GM12878 (cell line): ENCODE results near the gene AFTPH. TPM values are rescaled to one million over a fixed set of nuclear protein-coding genes. Genes with fewer than 3 reads are reported as not detected.

Experiments used
- ATAC-seq: fragments of 200-7000 bp; cut with Tn5 transposase; 3 replicates; pipeline ENCODE4 v1.9.1; 2020; ENCODE audit warnings: mild to moderate bottlenecking, moderate library complexity
- BruUV-seq: library from RNA; stranded (reverse); fragments of 400-500 nt; replicated peaks from 2 replicates; lab custom pipeline; 2021; lab: Mats Ljungman, UMichigan
- CTCF ChIA-PET: fragments of 300-600 bp; sonication (Branson Sonifier 250); formaldehyde crosslinking; extraction: SDS; loops from one replicate; lab custom pipeline; 2021; ENCODE audit warnings: inconsistent platforms; lab: Yijun Ruan, JAX
- POLR2A ChIA-PET: fragments of 350-600 bp; formaldehyde crosslinking; extraction: SDS; loops from one replicate; lab custom pipeline; 2021; ENCODE audit warnings: inconsistent platforms; lab: Charles Lee
- RAD21 ChIA-PET: fragments of 300-600 bp; sonication (Branson Sonifier 250); formaldehyde crosslinking; loops from one replicate; lab custom pipeline; 2023; ENCODE audit warnings: antibody characterized with exemption; ENCODE audit not compliant: unreplicated experiment; lab: Charles Lee
- SMC1A ChIA-PET: fragments of 300-600 bp; sonication (Branson Sonifier 250); formaldehyde crosslinking; loops from one replicate; lab custom pipeline; 2023; ENCODE audit not compliant: unreplicated experiment, uncharacterized antibody; lab: Charles Lee
- DNase-seq: peaks from one replicate; pipeline ENCODE4 v3.0.0-alpha.2; 2011; ENCODE audit warnings: low read depth, low spot score
- FAIRE-seq: peaks from 3 replicates; lab custom pipeline; 2011; peaks lifted over from hg19 to GRCh38; lab: Jason Lieb, UNC
- H2AFZ ChIP-seq: 2 replicates; pipeline ENCODE4 v1.6.0; 2011; ENCODE audit warnings: low read depth, low read length, control low read depth; ENCODE audit not compliant: control insufficient read depth
- H3K27ac ChIP-seq: 2 replicates; pipeline ENCODE4 v1.5.1; 2011; ENCODE audit warnings: control low read depth; ENCODE audit not compliant: control insufficient read depth, insufficient read depth
- H3K27me3 ChIP-seq, 2 experiments: replicated peaks in 1 of 2; 2 replicates each; pipeline versions ENCODE4 v1.6.0 to v1.6.1; 2011; ENCODE audit warnings: low read length in 1 of 2; ENCODE audit not compliant: control insufficient read depth in 2 of 2, insufficient read depth in 2 of 2
- H3K36me3 ChIP-seq, 2 experiments: 2 replicates each; pipeline ENCODE4 v1.5.1; 2011; ENCODE audit warnings: low read length in 1 of 2; ENCODE audit not compliant: control insufficient read depth in 2 of 2, insufficient read depth in 2 of 2
- H3K4me1 ChIP-seq: 2 replicates; pipeline ENCODE4 v1.6.1; 2011; ENCODE audit warnings: mild to moderate bottlenecking, low read length, moderate library complexity, mixed read lengths; ENCODE audit not compliant: control insufficient read depth, insufficient read depth
- H3K4me2 ChIP-seq: 2 replicates; pipeline ENCODE4 v1.6.0; 2011; ENCODE audit warnings: control low read depth; ENCODE audit not compliant: control insufficient read depth, insufficient read depth
- H3K4me3 ChIP-seq: fragments of 200-600 bp; sonication (generic); 2 replicates; pipeline ENCODE4 v1.5.1; 2016
- H3K79me2 ChIP-seq: 2 replicates; pipeline ENCODE4 v1.6.0; 2011; ENCODE audit warnings: low read length; ENCODE audit not compliant: control insufficient read depth, insufficient read depth
- H3K9ac ChIP-seq: 2 replicates; pipeline ENCODE4 v1.8.0; 2011; ENCODE audit warnings: low read length, control low read depth, mixed read lengths; ENCODE audit not compliant: control insufficient read depth, insufficient read depth
- H3K9me3 ChIP-seq: replicated peaks from 3 replicates; pipeline ENCODE4 v1.5.1; 2011; ENCODE audit warnings: mild to moderate bottlenecking, low read length; ENCODE audit not compliant: control insufficient read depth, insufficient read depth
- H4K20me1 ChIP-seq: 2 replicates; pipeline ENCODE4 v1.6.0; 2011; ENCODE audit not compliant: control insufficient read depth, insufficient read depth
- ATF7 ChIP-seq: fragments of 450-650 bp; IDR thresholded peaks from 2 replicates; pipeline ENCODE4 v1.6.1; 2016; ENCODE audit warnings: low read depth, mild to moderate bottlenecking
- HDAC6 ChIP-seq: fragments of 200-600 bp; sonication (generic); IDR thresholded peaks from one replicate; pipeline ENCODE4 v1.8.0; 2017; ENCODE audit warnings: antibody characterized with exemption; ENCODE audit not compliant: unreplicated experiment
- JUNB ChIP-seq: IDR thresholded peaks from 2 replicates; pipeline ENCODE4 v1.6.1; 2016; ENCODE audit warnings: antibody characterized with exemption, mild to moderate bottlenecking
- MLLT1 ChIP-seq: fragments of 450-650 bp; IDR thresholded peaks from 2 replicates; pipeline ENCODE4 v1.6.1; 2016; ENCODE audit warnings: mild to moderate bottlenecking
- MTA2 ChIP-seq: fragments of 450-650 bp; IDR thresholded peaks from 2 replicates; pipeline ENCODE4 v1.6.1; 2016; ENCODE audit warnings: low read depth, mild to moderate bottlenecking, moderate library complexity
- MYC ChIP-seq: IDR thresholded peaks from 2 replicates; pipeline ENCODE4 v1.6.1; 2011; ENCODE audit warnings: mild to moderate bottlenecking, low read length, moderate library complexity, inconsistent platforms; ENCODE audit not compliant: insufficient read depth, insufficient replicate concordance, insufficient read length, severe bottlenecking
- NBN ChIP-seq: fragments of 450-650 bp; IDR thresholded peaks from 2 replicates; pipeline ENCODE4 v1.6.1; 2016
- NFYA ChIP-seq: IDR thresholded peaks from 2 replicates; pipeline ENCODE4 v1.6.1; 2011; ENCODE audit warnings: low read depth, mild to moderate bottlenecking, low read length, improper control_type of control experiment, borderline replicate concordance
- RAD51 ChIP-seq: fragments of 450-650 bp; IDR thresholded peaks from 2 replicates; pipeline ENCODE4 v1.6.1; 2016; ENCODE audit warnings: moderate library complexity, mild to moderate bottlenecking, inconsistent platforms
- RBBP5 ChIP-seq: fragments of 200-600 bp; sonication (generic); conservative IDR thresholded peaks from 2 replicates; pipeline ENCODE4 v1.6.1; 2016
- RUNX3 ChIP-seq: IDR thresholded peaks from 2 replicates; pipeline ENCODE4 v1.6.1; 2012; ENCODE audit warnings: low read length, inconsistent platforms
- SPI1 ChIP-seq: IDR thresholded peaks from 2 replicates; pipeline ENCODE4 v1.6.1; 2011; ENCODE audit warnings: low read depth, mild to moderate bottlenecking, low read length, moderate library complexity, borderline replicate concordance; ENCODE audit not compliant: insufficient read depth
- WRNIP1 ChIP-seq: IDR thresholded peaks from 2 replicates; pipeline ENCODE4 v1.6.1; 2011; ENCODE audit warnings: low read depth, low read length, improper control_type of control experiment, borderline replicate concordance
- ZNF622 ChIP-seq: fragments of 450-650 bp; IDR thresholded peaks from 2 replicates; pipeline ENCODE4 v1.6.1; 2017; ENCODE audit warnings: mild to moderate bottlenecking, inconsistent platforms
- ZNF687 ChIP-seq: fragments of 450-650 bp; IDR thresholded peaks from 2 replicates; pipeline ENCODE4 v1.6.1; 2017; ENCODE audit warnings: mild to moderate bottlenecking, moderate library complexity
- WGBS: methylation state at CpG from one replicate; pipeline ENCODE4 v1.1.6; 2016; ENCODE audit warnings: low lambda C conversion rate; ENCODE audit not compliant: insufficient replicate concordance, insufficient coverage; ENCODE audit errors: missing lambda C conversion rate; 5-methylcytosine and 5-hydroxymethylcytosine counted together
- in situ Hi-C: fragments of 300-500 bp; cut with MboI; formaldehyde crosslinking; loops from 9 replicates; pipeline ENCODE4 v1.14.3; 2018; ENCODE audit warnings: mixed read lengths
- intact Hi-C: fragments of 100-400 bp; cut with micrococcal nuclease; formaldehyde crosslinking; loops from one replicate; pipeline ENCODE4 v1.14.2; 2022; ENCODE audit not compliant: unreplicated experiment
- polyA plus RNA-seq, 11 experiments: library from polyadenylated mRNA; depleted of rRNA in 4 of 11; unstranded in 6 of 11; stranded (reverse) in 5 of 11; fragments of >200 nt; fragmentation: Nextera tagmentation in 4 of 11; fragmentation: Illumina TruSeq in 1 of 11; extraction: Ambion mirVana in 4 of 11; extraction: Trizol in 1 of 11; gene quantifications; 1 replicate in 1 of 11; 2 replicates in 10 of 11; pipeline versions ENCODE4 v1.2.1 to v1.2.3, GENCODE V29; 2011 to 2016; ENCODE audit warnings: inconsistent platforms in 2 of 11, missing spikeins in 2 of 11, low read depth in 1 of 11
- total RNA-seq, 4 experiments: library from RNA; depleted of rRNA in 3 of 4; stranded (reverse); fragments of >200 nt in 3 of 4; fragmentation: Illumina TruSeq in 1 of 4; extraction: Trizol in 1 of 4; gene quantifications; 2 replicates each; pipeline versions ENCODE4 v1.2.1 to v1.2.3, GENCODE V29; 2013 to 2021
- TF ChIP-seq, protein P1 (sequence below): IDR thresholded peaks from 2 replicates; pipeline ENCODE4 v1.6.1; 2012; ENCODE audit warnings: low read depth, low read length, improper control_type of control experiment
- TF ChIP-seq, protein P2 (sequence below): fragments of 450-650 bp; IDR thresholded peaks from 2 replicates; pipeline ENCODE4 v1.6.1; 2014; ENCODE audit warnings: mild to moderate bottlenecking

AFTPH gene
- total and polyA plus RNA-seq, 10 of the 15 experiments (the other 5 are each of a cell fraction or from before 2014, with no cell fraction given) = 25.6 to 77.3 (median 39.5) TPM

DNA sequence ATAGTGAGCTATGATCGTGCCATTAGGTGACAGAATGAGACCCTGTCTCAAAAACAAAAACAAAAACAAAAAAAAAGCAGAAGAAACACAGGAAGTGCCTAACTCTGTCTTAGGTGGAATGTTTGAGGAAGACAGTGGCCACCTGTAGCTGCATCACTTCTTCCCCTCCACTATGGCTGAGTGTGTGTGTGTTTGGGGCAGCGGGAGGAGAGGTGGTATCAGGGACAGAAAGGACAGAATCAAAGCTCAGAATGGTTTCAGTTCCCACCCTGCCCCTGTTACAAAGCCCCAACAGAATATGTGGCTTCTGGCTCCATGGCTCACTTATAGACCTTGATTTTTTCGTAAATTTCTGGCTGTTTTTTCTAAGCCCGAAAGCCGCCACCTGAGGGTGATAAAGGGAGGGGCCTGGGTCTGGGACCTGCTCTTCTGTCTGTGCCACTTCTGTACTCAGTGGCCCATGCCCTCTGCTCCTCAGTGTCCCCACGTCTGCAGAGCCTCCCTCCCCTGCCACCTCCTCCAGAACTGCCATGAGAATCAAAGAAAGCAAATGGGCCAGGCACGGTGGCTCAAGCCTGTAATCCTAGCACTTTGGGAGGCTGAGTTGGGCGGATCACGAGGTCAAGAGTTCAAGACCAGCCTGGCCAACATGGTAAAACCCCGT, 102.2 kb downstream of the AFTPH start:
- H3K79me2 ChIP-seq = no peaks in the 10 kb centered on the region
- no peak for FAIRE-seq
- no peaks in the 10 kb centered on the region for H3K27me3 ChIP-seq
- H3K4me2 ChIP-seq = no peak overlapping the region
- H3K36me3 ChIP-seq = peaks cover 3 to 8% of the 10 kb centered on the region in 2 experiments; a peak in 2 of 4 replicates
- H3K9ac ChIP-seq = no peak overlapping the region
- no peak for DNase-seq
- BruUV-seq = no TSS peak
- no peak overlapping the region for H3K4me3 ChIP-seq
- ChIA-PET SMC1A (interaction anchor here (0.7 to 1.9 kb wide), 5 partner anchors 9 to 295 kb away, joined by 3 to 7 read pairs (median 3); no protein-coding TSS in a partner anchor), RAD21 (interaction anchor here (0.6 to 2.6 kb wide), 5 partner anchors 12 to 440 kb away, joined by 3 to 14 read pairs (median 3); no protein-coding TSS in a partner anchor), POLR2A (interaction anchor here (1.3 to 1.6 kb wide), 2 partner anchors 16 to 19 kb away, joined by 3 to 6 read pairs; no protein-coding TSS in a partner anchor), CTCF (interaction anchor here (1.4 to 5.4 kb wide), 7 partner anchors 10 to 208 kb away, joined by 3 to 18 read pairs (median 4); partner anchors contain the start of gene AFTPH)
- peak; percentile 32 for ATAC-seq
- in situ Hi-C loops (no loop called here), intact Hi-C loops (no loop called here)
- 58% methylated on average over 10 of the region's 10 CpGs for WGBS
- no peak overlapping the region for H3K27ac ChIP-seq
- H2AFZ ChIP-seq = no peak overlapping the region; the same call in 1 of the 2 replicates
- H4K20me1 ChIP-seq = no peaks in the 10 kb centered on the region
- H3K9me3 ChIP-seq = no peaks in the 10 kb centered on the region
- H3K4me1 ChIP-seq = peaks cover 8% of the 10 kb centered on the region
- TF ChIP-seq ATF7 = no peak
- TF ChIP-seq RBBP5 = no peak
- TF ChIP-seq SPI1 = no peak
- TF ChIP-seq MLLT1 = no peak
- TF ChIP-seq, protein P1, sequence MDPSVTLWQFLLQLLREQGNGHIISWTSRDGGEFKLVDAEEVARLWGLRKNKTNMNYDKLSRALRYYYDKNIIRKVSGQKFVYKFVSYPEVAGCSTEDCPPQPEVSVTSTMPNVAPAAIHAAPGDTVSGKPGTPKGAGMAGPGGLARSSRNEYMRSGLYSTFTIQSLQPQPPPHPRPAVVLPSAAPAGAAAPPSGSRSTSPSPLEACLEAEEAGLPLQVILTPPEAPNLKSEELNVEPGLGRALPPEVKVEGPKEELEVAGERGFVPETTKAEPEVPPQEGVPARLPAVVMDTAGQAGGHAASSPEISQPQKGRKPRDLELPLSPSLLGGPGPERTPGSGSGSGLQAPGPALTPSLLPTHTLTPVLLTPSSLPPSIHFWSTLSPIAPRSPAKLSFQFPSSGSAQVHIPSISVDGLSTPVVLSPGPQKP = no peak
- TF ChIP-seq NFYA = no peak
- no peak for TF ChIP-seq MTA2
- TF ChIP-seq WRNIP1 = no peak
- TF ChIP-seq NBN = no peak
- TF ChIP-seq, protein P2, sequence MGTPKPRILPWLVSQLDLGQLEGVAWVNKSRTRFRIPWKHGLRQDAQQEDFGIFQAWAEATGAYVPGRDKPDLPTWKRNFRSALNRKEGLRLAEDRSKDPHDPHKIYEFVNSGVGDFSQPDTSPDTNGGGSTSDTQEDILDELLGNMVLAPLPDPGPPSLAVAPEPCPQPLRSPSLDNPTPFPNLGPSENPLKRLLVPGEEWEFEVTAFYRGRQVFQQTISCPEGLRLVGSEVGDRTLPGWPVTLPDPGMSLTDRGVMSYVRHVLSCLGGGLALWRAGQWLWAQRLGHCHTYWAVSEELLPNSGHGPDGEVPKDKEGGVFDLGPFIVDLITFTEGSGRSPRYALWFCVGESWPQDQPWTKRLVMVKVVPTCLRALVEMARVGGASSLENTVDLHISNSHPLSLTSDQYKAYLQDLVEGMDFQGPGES = no peak
- TF ChIP-seq RUNX3 = no peak
- no peak for TF ChIP-seq MYC
- TF ChIP-seq HDAC6 = no peak
- TF ChIP-seq ZNF687 = no peak
- no peak for TF ChIP-seq ZNF622
- TF ChIP-seq JUNB = no peak
- no peak for TF ChIP-seq RAD51
